ENCODE results near the gene SLC5A12.

DNA sequence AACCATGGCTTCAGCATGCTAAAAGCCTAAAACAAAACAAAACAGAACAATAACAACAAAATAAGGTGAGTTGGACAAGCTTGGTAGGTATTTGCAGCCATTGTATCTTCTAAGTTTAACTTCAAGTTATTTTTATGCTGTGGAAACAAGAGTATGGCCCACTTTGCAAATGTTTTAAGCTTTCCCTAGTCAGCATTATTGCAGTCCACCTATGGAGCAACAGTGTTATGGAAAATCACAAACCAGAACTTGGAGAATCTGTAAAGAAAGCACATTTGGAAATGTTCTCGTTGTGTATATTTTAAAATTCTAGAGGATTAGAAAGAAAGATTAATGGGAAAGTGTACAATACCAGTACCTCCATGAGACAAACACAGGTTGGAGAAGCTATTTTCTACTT lies 7.4 kb upstream of the SLC5A12 start:
- TF ChIP-seq POLR2A (IDR thresholded peaks at IDR 0.05) (no peak), CTCF (IDR thresholded peaks at IDR 0.05) (no peak)

Data from body of pancreas (tissue), 4 donors.